ENCODE measurements around the gene SH3PXD2A. TPM values are rescaled to one million over a fixed set of nuclear protein-coding genes. Genes with fewer than 3 reads are reported as not detected.

Gene SH3PXD2A
- total RNA-seq, 1 donor from 2014 or later: 2.3 TPM

DNA sequence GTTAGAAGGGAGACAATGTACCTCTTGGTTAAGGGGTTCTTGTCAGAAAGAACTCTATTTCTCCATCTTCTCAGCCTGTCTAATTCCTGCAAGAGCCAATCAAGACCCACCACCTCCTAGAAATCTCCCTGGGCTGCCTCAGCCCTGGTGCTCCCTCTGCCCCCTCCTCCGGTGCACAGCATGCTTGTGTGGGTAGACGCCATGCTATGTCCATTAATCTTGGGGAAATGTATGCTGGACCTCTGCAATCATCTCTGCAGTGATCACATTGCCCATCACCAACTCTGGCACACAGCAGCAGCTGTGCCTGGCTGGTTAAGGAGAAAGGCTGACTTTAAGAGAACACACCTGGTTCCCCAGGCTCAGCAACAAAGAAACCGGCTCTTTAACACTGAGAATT, 37.3 kb downstream of the SH3PXD2A start:
- Histone ChIP-seq H3K4me2 (peak overlapping the region; percentile 47), H3K27ac (no peak overlapping the region), H3K36me3 (no peaks in the 10 kb centered on the region), H3K79me2 (ENCODE audit: low read depth) (no peaks in the 10 kb centered on the region), H3K9ac (no peak overlapping the region), H3K4me1 (peaks cover 36% of the 10 kb centered on the region), H2AFZ (replicated peaks) (no peak overlapping the region), H3K27me3 (no peaks in the 10 kb centered on the region), H4K20me1 (ENCODE audit: low read depth) (no peaks in the 10 kb centered on the region), H3F3A (ENCODE audit: low read depth) (peaks cover 4% of the 10 kb centered on the region), H3K4me3 (no peak overlapping the region), H3K9me3 (ENCODE audit: low read depth) (no peaks in the 10 kb centered on the region)
- DNase-seq (ENCODE audit: low spot score): no peak
- Mint-ChIP-seq H3K4me3 (no peak overlapping the region), H3K4me1 (peaks cover 60% of the 10 kb centered on the region), H3K27ac (peak overlapping the region; percentile 51), H3K36me3 (peaks cover 1% of the 10 kb centered on the region), H3K27me3 (ENCODE audit: insufficient read depth, low read depth) (peaks cover 11% of the 10 kb centered on the region), H3K9me3 (no peaks in the 10 kb centered on the region)
- TF ChIP-seq EZH2 (IDR thresholded peaks at IDR 0.05) (no peak), EZH2phosphoT487 (IDR thresholded peaks at IDR 0.05) (no peak)
- TF ChIP-seq, protein P1, sequence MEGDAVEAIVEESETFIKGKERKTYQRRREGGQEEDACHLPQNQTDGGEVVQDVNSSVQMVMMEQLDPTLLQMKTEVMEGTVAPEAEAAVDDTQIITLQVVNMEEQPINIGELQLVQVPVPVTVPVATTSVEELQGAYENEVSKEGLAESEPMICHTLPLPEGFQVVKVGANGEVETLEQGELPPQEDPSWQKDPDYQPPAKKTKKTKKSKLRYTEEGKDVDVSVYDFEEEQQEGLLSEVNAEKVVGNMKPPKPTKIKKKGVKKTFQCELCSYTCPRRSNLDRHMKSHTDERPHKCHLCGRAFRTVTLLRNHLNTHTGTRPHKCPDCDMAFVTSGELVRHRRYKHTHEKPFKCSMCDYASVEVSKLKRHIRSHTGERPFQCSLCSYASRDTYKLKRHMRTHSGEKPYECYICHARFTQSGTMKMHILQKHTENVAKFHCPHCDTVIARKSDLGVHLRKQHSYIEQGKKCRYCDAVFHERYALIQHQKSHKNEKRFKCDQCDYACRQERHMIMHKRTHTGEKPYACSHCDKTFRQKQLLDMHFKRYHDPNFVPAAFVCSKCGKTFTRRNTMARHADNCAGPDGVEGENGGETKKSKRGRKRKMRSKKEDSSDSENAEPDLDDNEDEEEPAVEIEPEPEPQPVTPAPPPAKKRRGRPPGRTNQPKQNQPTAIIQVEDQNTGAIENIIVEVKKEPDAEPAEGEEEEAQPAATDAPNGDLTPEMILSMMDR (IDR thresholded peaks at IDR 0.05): no peak

DNA sequence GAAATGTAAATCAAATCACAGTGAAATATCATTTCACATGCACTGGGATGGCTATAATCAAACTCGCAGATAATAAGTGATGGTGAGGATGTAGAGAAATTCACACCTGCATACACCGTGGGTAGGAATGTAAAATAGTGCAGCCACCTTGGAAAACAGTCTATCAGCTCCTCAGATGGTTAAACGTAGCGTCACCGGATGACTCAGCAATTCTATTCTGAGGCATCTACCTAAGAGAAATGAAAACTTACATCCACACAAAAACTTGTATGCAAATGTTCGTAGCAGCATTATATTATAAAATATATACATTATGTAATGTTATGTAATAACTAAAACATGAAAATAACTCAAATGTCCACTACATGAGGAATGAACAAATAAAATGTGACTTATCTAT, 38.9 kb downstream of the SH3PXD2A start:
- H3K27me3 Mint-ChIP-seq (ENCODE audit: insufficient read depth, low read depth): peaks cover 11% of the 10 kb centered on the region
- no peak overlapping the region for H3K4me3 Mint-ChIP-seq
- Histone ChIP-seq H3K9me3 (ENCODE audit: low read depth) (no peaks in the 10 kb centered on the region), H3K27me3 (no peaks in the 10 kb centered on the region), H3K79me2 (ENCODE audit: low read depth) (no peaks in the 10 kb centered on the region), H4K20me1 (ENCODE audit: low read depth) (no peaks in the 10 kb centered on the region), H2AFZ (replicated peaks) (no peak overlapping the region), H3K27ac (no peak overlapping the region), H3K9ac (no peak overlapping the region), H3K4me2 (no peak overlapping the region), H3K4me1 (peaks cover 36% of the 10 kb centered on the region), H3K4me3 (no peak overlapping the region), H3F3A (ENCODE audit: low read depth) (no peaks in the 10 kb centered on the region), H3K36me3 (no peaks in the 10 kb centered on the region)
- DNase-seq (ENCODE audit: low spot score): no peak
- no peaks in the 10 kb centered on the region for H3K9me3 Mint-ChIP-seq
- TF ChIP-seq, protein P1 (IDR thresholded peaks at IDR 0.05): no peak
- no peak for TF ChIP-seq EZH2phosphoT487 (IDR thresholded peaks at IDR 0.05)
- no peak for TF ChIP-seq EZH2 (IDR thresholded peaks at IDR 0.05)
- peaks cover 1% of the 10 kb centered on the region for H3K36me3 Mint-ChIP-seq
- H3K27ac Mint-ChIP-seq: no peak overlapping the region
- H3K4me1 Mint-ChIP-seq: peaks cover 64% of the 10 kb centered on the region

DNA sequence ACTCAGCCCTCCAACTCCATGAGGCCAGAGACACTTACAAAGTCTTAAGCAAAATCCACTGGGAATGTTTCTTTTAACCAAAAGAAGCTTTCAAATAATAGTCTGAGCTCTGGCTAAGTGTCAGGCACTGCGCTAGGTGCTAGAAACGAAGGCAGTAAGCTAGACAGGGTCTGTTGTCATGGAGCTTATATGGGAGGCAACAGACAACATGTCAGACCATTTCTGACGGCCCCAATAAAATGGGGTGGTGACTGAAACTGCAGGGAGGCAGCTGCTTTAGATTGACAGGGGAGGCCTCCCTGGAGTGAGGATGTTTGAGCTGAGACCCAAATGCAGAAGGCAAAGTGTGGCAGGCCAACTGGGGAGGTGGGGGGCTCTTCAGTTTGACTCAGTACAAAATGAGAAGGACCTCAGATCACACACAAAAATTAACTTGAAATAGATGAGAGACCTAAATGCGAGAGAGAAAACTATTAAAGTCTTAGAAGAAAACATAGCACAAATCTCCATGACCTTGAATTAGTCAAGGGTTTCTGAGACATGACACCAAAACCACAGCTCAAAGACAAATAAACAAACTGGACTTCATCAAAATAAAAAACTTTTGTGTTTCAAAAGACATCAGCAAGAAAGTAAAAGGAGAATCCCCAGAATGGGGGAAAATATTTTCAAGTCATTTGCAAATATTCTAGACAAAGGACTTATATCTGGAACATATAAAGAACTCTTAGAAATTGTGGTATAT, 40.6 kb downstream of the SH3PXD2A start:
- Histone ChIP-seq H2AFZ (replicated peaks) (no peak overlapping the region), H4K20me1 (ENCODE audit: low read depth) (no peaks in the 10 kb centered on the region), H3K79me2 (ENCODE audit: low read depth) (no peaks in the 10 kb centered on the region), H3K36me3 (no peaks in the 10 kb centered on the region), H3K4me1 (peaks cover 38% of the 10 kb centered on the region), H3K27ac (no peak overlapping the region), H3F3A (ENCODE audit: low read depth) (no peaks in the 10 kb centered on the region), H3K9me3 (ENCODE audit: low read depth) (no peaks in the 10 kb centered on the region), H3K27me3 (no peaks in the 10 kb centered on the region), H3K9ac (no peak overlapping the region), H3K4me2 (no peak overlapping the region), H3K4me3 (no peak overlapping the region)
- peaks cover 11% of the 10 kb centered on the region for H3K27me3 Mint-ChIP-seq (ENCODE audit: insufficient read depth, low read depth)
- H3K36me3 Mint-ChIP-seq: peaks cover 1% of the 10 kb centered on the region
- TF ChIP-seq, protein P1 (IDR thresholded peaks at IDR 0.05): no peak
- TF ChIP-seq EZH2 (IDR thresholded peaks at IDR 0.05): no peak
- TF ChIP-seq EZH2phosphoT487 (IDR thresholded peaks at IDR 0.05): no peak
- H3K9me3 Mint-ChIP-seq: no peaks in the 10 kb centered on the region
- no peak overlapping the region for H3K27ac Mint-ChIP-seq
- peaks cover 66% of the 10 kb centered on the region for H3K4me1 Mint-ChIP-seq
- H3K4me3 Mint-ChIP-seq: no peak overlapping the region
- DNase-seq (ENCODE audit: low spot score): no peak

All from neural progenitor cell (in vitro differentiated cells).